HepG2 (cell line): Measurements from ENCODE around the gene ZNF860. TPM values are rescaled to one million over a fixed set of nuclear protein-coding genes. Genes with fewer than 3 reads are reported as not detected.

ENCODE experiments used
- AGO2 ChIP-seq: fragments of 200-400 bp; formaldehyde crosslinking; optimal IDR thresholded peaks from 2 replicates; pipeline ENCODE3; 2017; ENCODE audit warnings: mild to moderate bottlenecking, low read depth, low read length, moderate library complexity
- ARID3A ChIP-seq: IDR thresholded peaks from 2 replicates; pipeline ENCODE4 v1.6.1; 2012; ENCODE audit warnings: low read depth, low read length, improper control_type of control experiment
- ATM ChIP-seq: fragments of 450-650 bp; IDR thresholded peaks from 2 replicates; pipeline ENCODE4 v1.7.1; 2017; ENCODE audit warnings: mild to moderate bottlenecking, borderline replicate concordance
- CAMTA2 ChIP-seq: sonication (generic); formaldehyde crosslinking; IDR thresholded peaks from 2 replicates; pipeline ENCODE4 v1.4.0; 2020; ENCODE audit warnings: mild to moderate bottlenecking, missing genetic modification reagents, borderline replicate concordance
- CBFB ChIP-seq: sonication (generic); formaldehyde crosslinking; IDR thresholded peaks from 2 replicates; pipeline ENCODE4 v1.4.0; 2020; ENCODE audit warnings: missing genetic modification reagents
- ELF3 ChIP-seq: IDR thresholded peaks from 2 replicates; pipeline ENCODE4 v1.6.1; 2016; ENCODE audit warnings: missing genetic modification reagents, missing compliant biosample characterization
- FOXK2 ChIP-seq: fragments of 450-650 bp; IDR thresholded peaks from 2 replicates; pipeline ENCODE4 v1.6.1; 2016
- FOXP1 ChIP-seq, 2 experiments: fragments of 450-650 bp in 1 of 2; IDR thresholded peaks; 2 replicates each; pipeline ENCODE4 v1.6.1; 2017 to 2018; ENCODE audit warnings: antibody characterized with exemption in 1 of 2
- JDP2 ChIP-seq: sonication (generic); formaldehyde crosslinking; IDR thresholded peaks from 2 replicates; pipeline ENCODE4 v1.8.1; 2022; ENCODE audit warnings: missing genetic modification reagents, borderline replicate concordance
- MAF1 ChIP-seq: sonication (generic); formaldehyde crosslinking; IDR thresholded peaks from 2 replicates; pipeline ENCODE4 v1.5.0; 2020; ENCODE audit warnings: missing genetic modification reagents, borderline replicate concordance
- SKIL ChIP-seq: sonication (generic); formaldehyde crosslinking; IDR thresholded peaks from 2 replicates; pipeline ENCODE4 v1.8.0; 2022; ENCODE audit warnings: missing genetic modification reagents, mild to moderate bottlenecking, moderate library complexity, borderline replicate concordance
- TAF15 ChIP-seq: fragments of 200-400 bp; formaldehyde crosslinking; IDR thresholded peaks from one replicate; pipeline ENCODE4 v1.6.1; 2018; ENCODE audit warnings: mild to moderate bottlenecking, low read depth, low read length; ENCODE audit not compliant: poor library complexity, severe bottlenecking
- TARDBP ChIP-seq: sonication (generic); formaldehyde crosslinking; IDR thresholded peaks from 2 replicates; pipeline ENCODE4 v1.8.0; 2022; ENCODE audit warnings: mild to moderate bottlenecking, missing genetic modification reagents
- THYN1 ChIP-seq: sonication (generic); formaldehyde crosslinking; IDR thresholded peaks from 2 replicates; pipeline ENCODE4 v1.8.1; 2023; ENCODE audit warnings: low read depth, mild to moderate bottlenecking, moderate library complexity, missing genetic modification reagents, borderline replicate concordance
- TOE1 ChIP-seq: sonication (generic); formaldehyde crosslinking; IDR thresholded peaks from 2 replicates; pipeline ENCODE4 v1.4.0; 2020; ENCODE audit warnings: mild to moderate bottlenecking, missing genetic modification reagents
- ZHX2 ChIP-seq, 2 experiments: sonication (generic) in 1 of 2; formaldehyde crosslinking in 1 of 2; IDR thresholded peaks; 2 replicates each; pipeline versions ENCODE4 v1.6.1 to v1.9.0; 2014 to 2022; ENCODE audit warnings: antibody characterized with exemption in 1 of 2, borderline replicate concordance in 1 of 2, inconsistent platforms in 1 of 2, low read depth in 1 of 2, missing genetic modification reagents in 1 of 2
- ZNF12 ChIP-seq: sonication (generic); formaldehyde crosslinking; IDR thresholded peaks from 2 replicates; pipeline ENCODE4 v1.5.0; 2020; ENCODE audit warnings: missing genetic modification reagents
- ZNF282 ChIP-seq: fragments of 450-650 bp; IDR thresholded peaks from 2 replicates; pipeline ENCODE4 v1.6.1; 2018; ENCODE audit not compliant: partially characterized antibody
- ZNF292 ChIP-seq: sonication (generic); formaldehyde crosslinking; IDR thresholded peaks from 2 replicates; pipeline ENCODE4 v1.8.1; 2022; ENCODE audit warnings: mild to moderate bottlenecking, low read depth, missing genetic modification reagents, borderline replicate concordance
- ZNF441 ChIP-seq: sonication (generic); formaldehyde crosslinking; IDR thresholded peaks from 2 replicates; pipeline ENCODE4 v1.7.0; 2021; ENCODE audit warnings: missing genetic modification reagents, borderline replicate concordance
- polyA plus RNA-seq, 8 experiments: library from polyadenylated mRNA; depleted of rRNA in 3 of 8; stranded (reverse) in 7 of 8; unstranded in 1 of 8; fragments of >200 nt; fragmentation: Illumina TruSeq in 4 of 8; extraction: Trizol in 4 of 8; gene quantifications; 2 replicates each; pipeline versions ENCODE4 v1.2.1 to v1.2.3, GENCODE V29; 2011 to 2016; ENCODE audit warnings: low read depth in 4 of 8, missing spikeins in 1 of 8, mixed read lengths in 1 of 8; ENCODE audit not compliant: insufficient read depth in 1 of 8
- total RNA-seq, 5 experiments: library from RNA; depleted of rRNA; stranded (reverse); fragments of >200 nt; fragmentation: Illumina TruSeq; extraction: Trizol; gene quantifications; 2 replicates each; pipeline ENCODE4 v1.2.3, GENCODE V29; 2016; ENCODE audit warnings: low read depth in 1 of 5

ZNF860 gene
- total and polyA plus RNA-seq, 2 of the 13 experiments (the other 11 are each of a cell fraction or from before 2014, with no cell fraction given), result 0.55 to 0.73 TPM

GRCh38 chr3:31974471-31974870 is 7.1 kb upstream of the ZNF860 start (continued):
- TF ChIP-seq THYN1 (CRISPR knock-in tag) (no peak), ZNF441 (no peak), FOXK2 (0 out of 2 replicates have a peak, but pooled peaks have one; percentile 21), TAF15 (no peak), ZNF292 (CRISPR knock-in tag) (0 out of 2 replicates have a peak, but pooled peaks have one; percentile 38), ZHX2 (IDR thresholded peaks at IDR 0.05; ENCODE audit: low read depth) (no peak), ZHX2 (CRISPR knock-in tag; IDR thresholded peaks at IDR 0.05; ENCODE audit: borderline replicate concordance) (no peak), ZNF282 (no peak), ATM (no peak), MAF1 (CRISPR knock-in tag) (no peak), CBFB (CRISPR knock-in tag) (no peak), FOXP1 (IDR thresholded peaks at IDR 0.05) (no peak), FOXP1 (CRISPR knock-in tag; IDR thresholded peaks at IDR 0.05) (peak; percentile 74; the same call in 1 of the 2 replicates), JDP2 (no peak), ARID3A (no peak), CAMTA2 (CRISPR knock-in tag) (no peak), ELF3 (peak; percentile 40; the same call in 1 of the 2 replicates), TOE1 (CRISPR knock-in tag) (no peak), ZNF12 (CRISPR knock-in tag) (peak; percentile 98), SKIL (0 out of 2 replicates have a peak, but pooled peaks have one; percentile 33), AGO2 (no peak), TARDBP (CRISPR knock-in tag) (peak; percentile 50; the same call in 1 of the 2 replicates)
